Esophagus muscularis mucosa (tissue), 4 donors: ENCODE measurements around the gene GALNT7. TPM values are rescaled to one million over a fixed set of nuclear protein-coding genes. Genes with fewer than 3 reads are reported as not detected.

Experiments used
- DNase-seq: peaks from one replicate; pipeline ENCODE4 v3.0.0-alpha.2; 2017; ENCODE audit errors: extremely low spot score
- H3K27ac ChIP-seq, 4 donors: fragments of 200-600 bp; sonication (generic); replicated peaks in 1 of 4; 1 replicate in 3 of 4; 2 replicates in 1 of 4; pipeline ENCODE4 v1.5.1; 2016 to 2019; ENCODE audit warnings: mild to moderate bottlenecking in 1 of 4
- H3K27me3 ChIP-seq, 4 donors: fragments of 200-600 bp; sonication (generic); one replicate each; pipeline versions ENCODE4 v1.5.1 to v1.6.0; 2016 to 2019
- H3K36me3 ChIP-seq, 4 donors: fragments of 200-600 bp; sonication (generic); one replicate each; pipeline ENCODE4 v1.5.1; 2016 to 2019
- H3K4me1 ChIP-seq, 4 donors: fragments of 200-600 bp; sonication (generic); one replicate each; pipeline ENCODE4 v1.5.1; 2016 to 2019
- H3K4me3 ChIP-seq, 4 donors: fragments of 200-600 bp; sonication (generic); 1 replicate in 2 of 4; 2 replicates in 2 of 4; pipeline ENCODE4 v1.5.1; 2016 to 2019; ENCODE audit warnings: mild to moderate bottlenecking in 4 of 4, moderate library complexity in 1 of 4
- H3K9me3 ChIP-seq, 4 donors: fragments of 200-600 bp; sonication (generic); 1 replicate in 3 of 4; 2 replicates in 1 of 4; pipeline ENCODE4 v1.5.1; 2016 to 2019
- EP300 ChIP-seq: sonication (generic); formaldehyde crosslinking; IDR thresholded peaks from one replicate; pipeline ENCODE4 v1.6.1; 2017; ENCODE audit warnings: antibody characterized with exemption
- POLR2A ChIP-seq: fragments of 450-650 bp; IDR thresholded peaks from one replicate; pipeline ENCODE4 v1.6.1; 2017; ENCODE audit warnings: antibody characterized with exemption, moderate library complexity, mild to moderate bottlenecking, low read depth
- POLR2AphosphoS5 ChIP-seq, 2 donors: sonication (generic); formaldehyde crosslinking; IDR thresholded peaks; one replicate each; pipeline ENCODE4 v1.6.1; 2017; ENCODE audit warnings: antibody characterized with exemption in 2 of 2
- WGBS: methylation state at CpG from one replicate; pipeline ENCODE4 v1.1.5; 2018; 5-methylcytosine and 5-hydroxymethylcytosine counted together
- intact Hi-C: fragments of 100-400 bp; cut with DNase I; formaldehyde crosslinking; loops from one replicate; pipeline ENCODE4 v1.15.1; 2023
- total RNA-seq, 4 donors: library from RNA; depleted of rRNA; stranded (reverse); fragments of >200 nt; gene quantifications; one replicate each; pipeline versions ENCODE4 v1.1.0 to v1.2.1, GENCODE V29; 2016
- TF ChIP-seq, protein P1 (sequence below), 3 experiments: fragments of 200-600 bp in 2 of 3; fragments of 450-650 bp in 1 of 3; sonication (generic) in 2 of 3; IDR thresholded peaks; one replicate each; pipeline ENCODE4 v1.5.1; 2017 to 2019; ENCODE audit warnings: antibody characterized with exemption in 3 of 3, mild to moderate bottlenecking in 2 of 3, moderate library complexity in 1 of 3

The GALNT7 gene
- total RNA-seq, 4 donors from 2014 or later = 9.6 to 20.2 (median 12.9) TPM

GRCh38 chr4:173135241-173135847 lies 33.3 kb upstream of the GALNT7 start:
- no peaks in the 10 kb centered on the region for H3K4me1 ChIP-seq
- no peaks in the 10 kb centered on the region for H3K36me3 ChIP-seq
- 91% methylated on average over 3 of the region's 3 CpGs for WGBS
- no peak for TF ChIP-seq POLR2A
- TF ChIP-seq EP300 = no peak
- TF ChIP-seq, protein P1, sequence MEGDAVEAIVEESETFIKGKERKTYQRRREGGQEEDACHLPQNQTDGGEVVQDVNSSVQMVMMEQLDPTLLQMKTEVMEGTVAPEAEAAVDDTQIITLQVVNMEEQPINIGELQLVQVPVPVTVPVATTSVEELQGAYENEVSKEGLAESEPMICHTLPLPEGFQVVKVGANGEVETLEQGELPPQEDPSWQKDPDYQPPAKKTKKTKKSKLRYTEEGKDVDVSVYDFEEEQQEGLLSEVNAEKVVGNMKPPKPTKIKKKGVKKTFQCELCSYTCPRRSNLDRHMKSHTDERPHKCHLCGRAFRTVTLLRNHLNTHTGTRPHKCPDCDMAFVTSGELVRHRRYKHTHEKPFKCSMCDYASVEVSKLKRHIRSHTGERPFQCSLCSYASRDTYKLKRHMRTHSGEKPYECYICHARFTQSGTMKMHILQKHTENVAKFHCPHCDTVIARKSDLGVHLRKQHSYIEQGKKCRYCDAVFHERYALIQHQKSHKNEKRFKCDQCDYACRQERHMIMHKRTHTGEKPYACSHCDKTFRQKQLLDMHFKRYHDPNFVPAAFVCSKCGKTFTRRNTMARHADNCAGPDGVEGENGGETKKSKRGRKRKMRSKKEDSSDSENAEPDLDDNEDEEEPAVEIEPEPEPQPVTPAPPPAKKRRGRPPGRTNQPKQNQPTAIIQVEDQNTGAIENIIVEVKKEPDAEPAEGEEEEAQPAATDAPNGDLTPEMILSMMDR (IDR thresholded peaks at IDR 0.05) = no peak
- no peak for TF ChIP-seq POLR2AphosphoS5 (IDR thresholded peaks at IDR 0.05)
- H3K4me3 ChIP-seq = no peak overlapping the region
- no peaks in the 10 kb centered on the region for H3K27me3 ChIP-seq
- DNase-seq = no peak
- intact Hi-C loops = no loop called here
- H3K9me3 ChIP-seq = no peaks in the 10 kb centered on the region
- no peak overlapping the region for H3K27ac ChIP-seq

- no peak for TF ChIP-seq POLR2A
- TF ChIP-seq POLR2AphosphoS5 (IDR thresholded peaks at IDR 0.05) = no peak
- TF ChIP-seq, protein P1 (IDR thresholded peaks at IDR 0.05) = no peak
- no peaks in the 10 kb centered on the region for H3K27me3 ChIP-seq
- H3K27ac ChIP-seq = no peak overlapping the region
- H3K36me3 ChIP-seq = no peaks in the 10 kb centered on the region
- H3K4me3 ChIP-seq = no peak overlapping the region
- WGBS = 86% methylated on average over 1 of the region's 1 CpG
- no peaks in the 10 kb centered on the region for H3K9me3 ChIP-seq
- DNase-seq = no peak
- intact Hi-C loops = no loop called here
- H3K4me1 ChIP-seq = no peaks in the 10 kb centered on the region
Observed at GRCh38 chr4:173138624-173139023, 30.0 kb upstream of the GALNT7 start.

- TF ChIP-seq POLR2AphosphoS5 (IDR thresholded peaks at IDR 0.05) = no peak
- no peak for TF ChIP-seq EP300
- TF ChIP-seq POLR2A = no peak
- TF ChIP-seq, protein P1 (IDR thresholded peaks at IDR 0.05) = no peak
Observed at GRCh38 chr4:173139561-173139960, 29.1 kb upstream of the GALNT7 start.

GRCh38 chr4:173145131-173145530 lies 23.5 kb upstream of the GALNT7 start:
- TF ChIP-seq EP300 (no peak), POLR2AphosphoS5 (IDR thresholded peaks at IDR 0.05) (no peak), POLR2A (no peak)
- TF ChIP-seq, protein P1 (IDR thresholded peaks at IDR 0.05) = no peak
- no peak for DNase-seq
- Histone ChIP-seq H3K36me3 (no peaks in the 10 kb centered on the region), H3K4me3 (no peak overlapping the region), H3K27ac (no peak overlapping the region), H3K4me1 (no peaks in the 10 kb centered on the region), H3K9me3 (no peaks in the 10 kb centered on the region), H3K27me3 (no peaks in the 10 kb centered on the region)
- intact Hi-C loops = no loop called here
- whole genome bisulfite sequencing = 68% methylated on average over 3 of the region's 3 CpGs

More at GRCh38 chr4:173139561-173139960, 29.1 kb upstream of the GALNT7 start:
- Histone ChIP-seq H3K4me1 (no peaks in the 10 kb centered on the region), H3K4me3 (no peak overlapping the region), H3K9me3 (no peaks in the 10 kb centered on the region), H3K27ac (no peak overlapping the region), H3K36me3 (no peaks in the 10 kb centered on the region), H3K27me3 (no peaks in the 10 kb centered on the region)
- no peak for DNase-seq
- WGBS = 41% methylated on average over 2 of the region's 2 CpGs
- intact Hi-C loops = no loop called here

DNA sequence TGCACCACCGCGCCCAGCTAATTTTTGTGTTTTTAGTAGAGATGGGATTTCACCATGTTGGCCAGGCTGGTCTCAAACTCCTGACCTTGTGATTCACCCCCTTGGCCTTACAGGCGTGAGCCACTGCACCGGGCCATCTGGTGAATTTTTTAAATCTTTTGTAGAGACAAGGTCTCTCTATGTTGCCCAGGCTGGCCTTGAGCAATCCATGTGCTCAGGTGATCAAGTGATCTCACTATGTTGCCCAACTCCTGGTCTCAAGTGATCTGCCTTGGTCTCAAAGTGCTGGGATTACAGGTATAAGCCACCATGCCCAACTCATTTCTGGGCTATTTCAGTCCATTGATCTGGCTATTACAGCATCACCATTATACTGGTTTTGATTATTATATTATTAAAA lies 22.2 kb upstream of the GALNT7 start:
- Histone ChIP-seq H3K27ac (no peak overlapping the region), H3K27me3 (no peaks in the 10 kb centered on the region), H3K4me3 (no peak overlapping the region), H3K36me3 (no peaks in the 10 kb centered on the region), H3K4me1 (no peaks in the 10 kb centered on the region), H3K9me3 (no peaks in the 10 kb centered on the region)
- no peak for DNase-seq
- 95% methylated on average over 4 of the region's 4 CpGs for WGBS
- TF ChIP-seq, protein P1 (IDR thresholded peaks at IDR 0.05) = no peak
- no peak for TF ChIP-seq POLR2A
- no peak for TF ChIP-seq POLR2AphosphoS5 (IDR thresholded peaks at IDR 0.05)
- no peak for TF ChIP-seq EP300
- intact Hi-C loops = no loop called here
